Measurements from ENCODE around the gene GFY. TPM values are rescaled to one million over a fixed set of nuclear protein-coding genes. Genes with fewer than 3 reads are reported as not detected.

The GFY gene
- polyA plus RNA-seq (2013, experiment 1 of 2): 0.29 TPM
- 0.39 TPM for polyA plus RNA-seq (2013, experiment 2 of 2)

GRCh38 chr19:49425178-49425577 is at the start of gene GFY:
TSS of gene GFY (plus strand) at chr19:49425388. CDS start at chr19:49426431, 1,043 bp downstream.
- no peak within 1 kb of the TSS for H3K9ac ChIP-seq (ENCODE audit: low read length)
- no peak within 1 kb of the TSS for H3K23ac ChIP-seq (ENCODE audit: low read length)
- H2BK15ac ChIP-seq (replicated peaks; ENCODE audit: low read depth): no peak within 1 kb of the TSS
- H3K27me3 ChIP-seq (ENCODE audit: insufficient read depth, low read length, poor library complexity): peaks cover 43% of the 10 kb centered on the region
- H3K36me3 ChIP-seq (ENCODE audit: control insufficient read depth, insufficient read depth, low read length): no peaks in the 10 kb centered on the region
- H3K4me3 ChIP-seq (ENCODE audit: low read length): no peak within 1 kb of the TSS
- no peak within 1 kb of the TSS for H3K27ac ChIP-seq (ENCODE audit: low read depth, low read length)
- no peak within 1 kb of the TSS for H4K8ac ChIP-seq (ENCODE audit: low read depth, low read length)
- no peaks in the 10 kb centered on the region for H3K79me2 ChIP-seq (ENCODE audit: control insufficient read depth, insufficient read depth, low read length)
- H2AK5ac ChIP-seq (ENCODE audit: low read length): no peak within 1 kb of the TSS
- no peak for DNase-seq
- H3K18ac ChIP-seq (ENCODE audit: low read length): no peak within 1 kb of the TSS
- H3K4me2 ChIP-seq (ENCODE audit: low read length): no peak within 1 kb of the TSS
- no peaks in the 10 kb centered on the region for H3K4me1 ChIP-seq (ENCODE audit: control insufficient read depth, low read depth, low read length)
- H2BK120ac ChIP-seq (ENCODE audit: low read depth, low read length): no peak within 1 kb of the TSS
- no peak within 1 kb of the TSS for H3K4ac ChIP-seq (ENCODE audit: low read depth, low read length)
- no peaks in the 10 kb centered on the region for H3K79me1 ChIP-seq (ENCODE audit: low read length)
- no peak within 1 kb of the TSS for H4K5ac ChIP-seq (ENCODE audit: low read length)
- H3K56ac ChIP-seq (ENCODE audit: low read length): no peak within 1 kb of the TSS
- H2BK5ac ChIP-seq (ENCODE audit: low read length): no peak within 1 kb of the TSS
- no CpG with 5 or more reads among the region's 7 CpGs for WGBS (ENCODE audit: extremely low coverage, insufficient coverage, low lambda C conversion rate)

- Histone ChIP-seq H4K8ac (ENCODE audit: low read depth, low read length) (no peak overlapping the region), H3K9ac (ENCODE audit: low read length) (no peak overlapping the region), H3K23ac (ENCODE audit: low read length) (no peak overlapping the region), H3K27ac (ENCODE audit: low read depth, low read length) (no peak overlapping the region), H3K79me2 (ENCODE audit: control insufficient read depth, insufficient read depth, low read length) (no peaks in the 10 kb centered on the region), H2BK5ac (ENCODE audit: low read length) (no peak overlapping the region), H3K27me3 (ENCODE audit: insufficient read depth, low read length, poor library complexity) (no peaks in the 10 kb centered on the region), H3K79me1 (ENCODE audit: low read length) (no peaks in the 10 kb centered on the region), H2BK15ac (replicated peaks; ENCODE audit: low read depth) (no peak overlapping the region), H3K56ac (ENCODE audit: low read length) (no peak overlapping the region), H3K36me3 (ENCODE audit: control insufficient read depth, insufficient read depth, low read length) (no peaks in the 10 kb centered on the region), H2BK120ac (ENCODE audit: low read depth, low read length) (no peak overlapping the region), H4K5ac (ENCODE audit: low read length) (no peak overlapping the region), H3K4me3 (ENCODE audit: low read length) (no peak overlapping the region), H3K18ac (ENCODE audit: low read length) (no peak overlapping the region), H3K4ac (ENCODE audit: low read depth, low read length) (no peak overlapping the region), H3K4me1 (ENCODE audit: control insufficient read depth, low read depth, low read length) (no peaks in the 10 kb centered on the region), H3K4me2 (ENCODE audit: low read length) (no peak overlapping the region), H2AK5ac (ENCODE audit: low read length) (no peak overlapping the region)
- DNase-seq: no peak
- no CpG with 5 or more reads among the region's 3 CpGs for WGBS (ENCODE audit: extremely low coverage, insufficient coverage, low lambda C conversion rate)
Measured at GRCh38 chr19:49378512-49378911, 46.7 kb upstream of the GFY start.

GRCh38 chr19:49380391-49380790 is 44.8 kb upstream of the GFY start:
- Histone ChIP-seq H4K8ac (ENCODE audit: low read depth, low read length) (no peak overlapping the region), H3K36me3 (ENCODE audit: control insufficient read depth, insufficient read depth, low read length) (no peaks in the 10 kb centered on the region), H3K79me2 (ENCODE audit: control insufficient read depth, insufficient read depth, low read length) (no peaks in the 10 kb centered on the region), H3K4me1 (ENCODE audit: control insufficient read depth, low read depth, low read length) (no peaks in the 10 kb centered on the region), H3K23ac (ENCODE audit: low read length) (no peak overlapping the region), H3K27me3 (ENCODE audit: insufficient read depth, low read length, poor library complexity) (no peaks in the 10 kb centered on the region), H3K9ac (ENCODE audit: low read length) (no peak overlapping the region), H2AK5ac (ENCODE audit: low read length) (no peak overlapping the region), H3K27ac (ENCODE audit: low read depth, low read length) (no peak overlapping the region), H3K18ac (ENCODE audit: low read length) (no peak overlapping the region), H3K56ac (ENCODE audit: low read length) (no peak overlapping the region), H4K5ac (ENCODE audit: low read length) (no peak overlapping the region), H2BK5ac (ENCODE audit: low read length) (no peak overlapping the region), H3K79me1 (ENCODE audit: low read length) (no peaks in the 10 kb centered on the region), H2BK15ac (replicated peaks; ENCODE audit: low read depth) (no peak overlapping the region), H3K4me2 (ENCODE audit: low read length) (no peak overlapping the region), H2BK120ac (ENCODE audit: low read depth, low read length) (no peak overlapping the region), H3K4ac (ENCODE audit: low read depth, low read length) (no peak overlapping the region), H3K4me3 (ENCODE audit: low read length) (no peak overlapping the region)
- no peak for DNase-seq
- WGBS (ENCODE audit: extremely low coverage, insufficient coverage, low lambda C conversion rate): no CpG with 5 or more reads among the region's 3 CpGs

GRCh38 chr19:49382639-49383038 is 42.5 kb upstream of the GFY start:
- WGBS (ENCODE audit: extremely low coverage, insufficient coverage, low lambda C conversion rate): no CpG with 5 or more reads among the region's 5 CpGs
- H3K9ac ChIP-seq (ENCODE audit: low read length): no peak overlapping the region
- no peak for DNase-seq

GRCh38 chr19:49383599-49383998 is 41.6 kb upstream of the GFY start:
- Histone ChIP-seq H3K79me2 (ENCODE audit: control insufficient read depth, insufficient read depth, low read length) (no peaks in the 10 kb centered on the region), H3K18ac (ENCODE audit: low read length) (no peak overlapping the region), H3K27me3 (ENCODE audit: insufficient read depth, low read length, poor library complexity) (no peaks in the 10 kb centered on the region), H2AK5ac (ENCODE audit: low read length) (no peak overlapping the region), H4K8ac (ENCODE audit: low read depth, low read length) (no peak overlapping the region), H3K9ac (ENCODE audit: low read length) (no peak overlapping the region), H3K4me3 (ENCODE audit: low read length) (no peak overlapping the region), H3K36me3 (ENCODE audit: control insufficient read depth, insufficient read depth, low read length) (no peaks in the 10 kb centered on the region), H3K56ac (ENCODE audit: low read length) (no peak overlapping the region), H2BK5ac (ENCODE audit: low read length) (no peak overlapping the region), H3K4me2 (ENCODE audit: low read length) (no peak overlapping the region), H3K4ac (ENCODE audit: low read depth, low read length) (no peak overlapping the region), H2BK15ac (replicated peaks; ENCODE audit: low read depth) (no peak overlapping the region), H3K27ac (ENCODE audit: low read depth, low read length) (no peak overlapping the region), H3K79me1 (ENCODE audit: low read length) (no peaks in the 10 kb centered on the region), H2BK120ac (ENCODE audit: low read depth, low read length) (no peak overlapping the region), H3K4me1 (ENCODE audit: control insufficient read depth, low read depth, low read length) (no peaks in the 10 kb centered on the region), H4K5ac (ENCODE audit: low read length) (no peak overlapping the region), H3K23ac (ENCODE audit: low read length) (no peak overlapping the region)
- no peak for DNase-seq
- no CpG with 5 or more reads among the region's 1 CpG for WGBS (ENCODE audit: extremely low coverage, insufficient coverage, low lambda C conversion rate)

More at GRCh38 chr19:49382639-49383038, 42.5 kb upstream of the GFY start:
- no peak overlapping the region for H3K4me2 ChIP-seq (ENCODE audit: low read length)
- no peaks in the 10 kb centered on the region for H3K79me2 ChIP-seq (ENCODE audit: control insufficient read depth, insufficient read depth, low read length)
- no peak overlapping the region for H3K56ac ChIP-seq (ENCODE audit: low read length)
- no peak overlapping the region for H4K8ac ChIP-seq (ENCODE audit: low read depth, low read length)
- H2BK120ac ChIP-seq (ENCODE audit: low read depth, low read length): no peak overlapping the region
- no peak overlapping the region for H4K5ac ChIP-seq (ENCODE audit: low read length)
- no peaks in the 10 kb centered on the region for H3K27me3 ChIP-seq (ENCODE audit: insufficient read depth, low read length, poor library complexity)
- H3K36me3 ChIP-seq (ENCODE audit: control insufficient read depth, insufficient read depth, low read length): no peaks in the 10 kb centered on the region
- H3K4ac ChIP-seq (ENCODE audit: low read depth, low read length): no peak overlapping the region
- no peak overlapping the region for H2BK5ac ChIP-seq (ENCODE audit: low read length)
- no peak overlapping the region for H2BK15ac ChIP-seq (replicated peaks; ENCODE audit: low read depth)
- no peak overlapping the region for H3K4me3 ChIP-seq (ENCODE audit: low read length)
- H3K4me1 ChIP-seq (ENCODE audit: control insufficient read depth, low read depth, low read length): no peaks in the 10 kb centered on the region
- no peaks in the 10 kb centered on the region for H3K79me1 ChIP-seq (ENCODE audit: low read length)
- H3K27ac ChIP-seq (ENCODE audit: low read depth, low read length): no peak overlapping the region
- no peak overlapping the region for H3K18ac ChIP-seq (ENCODE audit: low read length)
- no peak overlapping the region for H3K23ac ChIP-seq (ENCODE audit: low read length)
- H2AK5ac ChIP-seq (ENCODE audit: low read length): no peak overlapping the region

- DNase-seq: no peak
- Histone ChIP-seq H3K4me1 (ENCODE audit: control insufficient read depth, low read depth, low read length) (no peaks in the 10 kb centered on the region), H2BK15ac (replicated peaks; ENCODE audit: low read depth) (no peak within 1 kb of the TSS), H3K18ac (ENCODE audit: low read length) (no peak within 1 kb of the TSS), H2AK5ac (ENCODE audit: low read length) (no peak within 1 kb of the TSS), H2BK5ac (ENCODE audit: low read length) (no peak within 1 kb of the TSS), H3K9ac (ENCODE audit: low read length) (no peak within 1 kb of the TSS), H4K5ac (ENCODE audit: low read length) (no peak within 1 kb of the TSS), H3K4ac (ENCODE audit: low read depth, low read length) (no peak within 1 kb of the TSS), H3K56ac (ENCODE audit: low read length) (no peak within 1 kb of the TSS), H2BK120ac (ENCODE audit: low read depth, low read length) (no peak within 1 kb of the TSS), H3K79me2 (ENCODE audit: control insufficient read depth, insufficient read depth, low read length) (no peaks in the 10 kb centered on the region), H4K8ac (ENCODE audit: low read depth, low read length) (no peak within 1 kb of the TSS), H3K79me1 (ENCODE audit: low read length) (no peaks in the 10 kb centered on the region), H3K4me3 (ENCODE audit: low read length) (no peak within 1 kb of the TSS), H3K27me3 (ENCODE audit: insufficient read depth, low read length, poor library complexity) (no peaks in the 10 kb centered on the region), H3K27ac (ENCODE audit: low read depth, low read length) (no peak within 1 kb of the TSS), H3K4me2 (ENCODE audit: low read length) (no peak within 1 kb of the TSS), H3K23ac (ENCODE audit: low read length) (no peak within 1 kb of the TSS), H3K36me3 (ENCODE audit: control insufficient read depth, insufficient read depth, low read length) (no peaks in the 10 kb centered on the region)
- WGBS (ENCODE audit: extremely low coverage, insufficient coverage, low lambda C conversion rate): no CpG with 5 or more reads among the region's 40 CpGs
Measured at GRCh38 chr19:49387936-49388372, 37.2 kb upstream of the GFY start, which contains the start of gene KASH5. TSS of gene KASH5 (plus strand) at chr19:49388249. CDS start at chr19:49390884, 2,635 bp downstream.
